GM23248 (cell line): Measurements from ENCODE around the gene C1orf35. TPM values are rescaled to one million over a fixed set of nuclear protein-coding genes. Genes with fewer than 3 reads are reported as not detected.

ENCODE experiments used
- DNase-seq: peaks from one replicate; pipeline ENCODE4 v3.0.0-alpha.2; 2015
- H2AFZ ChIP-seq: fragments of 200-600 bp; sonication (generic); 2 replicates; pipeline ENCODE4 v1.6.1; 2016; ENCODE audit warnings: antibody characterized with exemption
- H3F3A ChIP-seq: fragments of 200-600 bp; sonication (generic); 2 replicates; pipeline ENCODE4 v1.6.1; 2016; ENCODE audit warnings: mild to moderate bottlenecking, antibody characterized with exemption, mixed run types; ENCODE audit not compliant: insufficient read depth
- H3K27ac ChIP-seq: fragments of 200-600 bp; sonication (generic); 2 replicates; pipeline ENCODE4 v1.5.1; 2016; ENCODE audit warnings: mild to moderate bottlenecking
- H3K27me3 ChIP-seq: fragments of 200-600 bp; sonication (generic); replicated peaks from 2 replicates; pipeline ENCODE4 v1.6.1; 2016; ENCODE audit warnings: mild to moderate bottlenecking; ENCODE audit not compliant: insufficient read depth
- H3K36me3 ChIP-seq: fragments of 200-600 bp; sonication (generic); 2 replicates; pipeline ENCODE4 v1.6.1; 2016; ENCODE audit warnings: low read depth, mild to moderate bottlenecking
- H3K4me1 ChIP-seq: fragments of 200-600 bp; sonication (generic); 2 replicates; pipeline ENCODE4 v1.6.1; 2016; ENCODE audit warnings: mild to moderate bottlenecking; ENCODE audit not compliant: insufficient read depth
- H3K4me2 ChIP-seq: fragments of 200-600 bp; sonication (generic); one replicate; pipeline ENCODE4 v1.6.1; 2016; ENCODE audit warnings: mild to moderate bottlenecking; ENCODE audit not compliant: unreplicated experiment
- H3K4me3 ChIP-seq: fragments of 200-600 bp; sonication (generic); 2 replicates; pipeline ENCODE4 v1.5.1; 2016; ENCODE audit warnings: mild to moderate bottlenecking
- H3K79me2 ChIP-seq: fragments of 200-600 bp; sonication (generic); 2 replicates; pipeline ENCODE4 v1.6.1; 2016; ENCODE audit warnings: mild to moderate bottlenecking; ENCODE audit not compliant: insufficient read depth
- H3K9ac ChIP-seq: fragments of 200-600 bp; sonication (generic); 2 replicates; pipeline ENCODE4 v1.6.1; 2016; ENCODE audit warnings: mild to moderate bottlenecking
- H3K9me2 ChIP-seq: fragments of 200-600 bp; sonication (generic); 2 replicates; pipeline ENCODE4 v1.6.1; 2016; ENCODE audit warnings: mixed run types, mild to moderate bottlenecking, moderate library complexity; ENCODE audit not compliant: insufficient read depth
- H3K9me3 ChIP-seq: fragments of 200-600 bp; sonication (generic); one replicate; pipeline ENCODE4 v1.6.1; 2017; ENCODE audit warnings: low read depth
- H4K20me1 ChIP-seq: fragments of 200-600 bp; sonication (generic); 2 replicates; pipeline ENCODE4 v1.6.0; 2016; ENCODE audit not compliant: insufficient read depth
- EZH2 ChIP-seq: fragments of 200-600 bp; sonication (generic); IDR thresholded peaks from 2 replicates; pipeline ENCODE4 v1.6.1; 2018; ENCODE audit warnings: antibody characterized with exemption, mild to moderate bottlenecking; ENCODE audit not compliant: insufficient read depth, poor library complexity, severe bottlenecking
- EZH2phosphoT487 ChIP-seq: fragments of 200-600 bp; sonication (generic); IDR thresholded peaks from 2 replicates; pipeline ENCODE4 v1.6.1; 2018; ENCODE audit warnings: antibody characterized with exemption, moderate library complexity, mild to moderate bottlenecking, low read depth; ENCODE audit not compliant: insufficient read depth
- WGBS, 2 experiments: methylation state at CpG; one replicate each; pipeline ENCODE4 v1.1.6; 2015 to 2017; ENCODE audit warnings: low lambda C conversion rate in 2 of 2, low coverage in 1 of 2; ENCODE audit errors: missing lambda C conversion rate in 2 of 2; 5-methylcytosine and 5-hydroxymethylcytosine counted together
- in situ Hi-C: fragments of 300-500 bp; cut with MboI; formaldehyde crosslinking; loops from 2 replicates; pipeline ENCODE4 v1.15.0; 2020
- polyA plus RNA-seq: library from polyadenylated mRNA; unstranded; fragments of >200 nt; fragmentation: Nextera tagmentation; extraction: Ambion mirVana; gene quantifications from 2 replicates; pipeline ENCODE4 v1.2.1, GENCODE V29; 2016
- total RNA-seq: library from RNA; depleted of rRNA; stranded (reverse); fragments of >200 nt; shearing (Covaris generic); gene quantifications from 2 replicates; pipeline ENCODE4 v1.2.3, GENCODE V29; 2014

The C1orf35 gene
- total and polyA plus RNA-seq, 2 experiments from 2014 or later: 11.6 to 19.9 TPM

DNA sequence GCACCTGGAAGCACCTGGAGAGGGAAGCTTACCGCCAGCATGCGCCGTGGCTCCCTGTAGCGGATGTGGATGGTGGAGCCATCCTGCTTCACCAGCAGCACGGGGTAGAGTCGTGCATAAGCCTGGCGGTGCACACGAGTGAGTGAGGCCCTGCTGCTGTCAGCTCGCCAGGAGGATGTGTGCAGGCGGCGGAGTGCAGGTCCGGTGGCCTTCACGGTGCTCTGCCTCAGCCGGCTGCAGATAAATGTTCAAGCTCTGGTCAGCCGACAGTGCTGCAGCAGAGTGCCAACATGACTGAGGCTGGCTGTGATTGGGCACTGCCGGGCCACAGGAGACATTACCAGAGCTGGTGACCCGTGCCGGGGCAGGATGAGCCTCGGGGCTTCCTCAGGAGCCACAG, 4.5 kb upstream of the C1orf35 start:
- no peak for DNase-seq
- Histone ChIP-seq H2AFZ (no peak overlapping the region), H3K9me2 (no peaks in the 10 kb centered on the region), H3K9ac (0 out of 2 replicates have a peak overlapping the region, but pooled peaks have one; percentile 93), H4K20me1 (no peaks in the 10 kb centered on the region), H3K4me3 (no peak overlapping the region), H3K36me3 (no peaks in the 10 kb centered on the region), H3F3A (no peaks in the 10 kb centered on the region), H3K9me3 (no peaks in the 10 kb centered on the region), H3K27me3 (no peaks in the 10 kb centered on the region), H3K79me2 (peaks cover 28% of the 10 kb centered on the region), H3K4me2 (no peak overlapping the region), H3K27ac (no peak overlapping the region), H3K4me1 (peaks cover 13% of the 10 kb centered on the region)
- WGBS, 2 experiments: 81 to 85% methylated on average over 19 of the region's 19 CpGs
- in situ Hi-C loops: no loop called here
- no peak for TF ChIP-seq EZH2
- TF ChIP-seq EZH2phosphoT487: no peak

DNA sequence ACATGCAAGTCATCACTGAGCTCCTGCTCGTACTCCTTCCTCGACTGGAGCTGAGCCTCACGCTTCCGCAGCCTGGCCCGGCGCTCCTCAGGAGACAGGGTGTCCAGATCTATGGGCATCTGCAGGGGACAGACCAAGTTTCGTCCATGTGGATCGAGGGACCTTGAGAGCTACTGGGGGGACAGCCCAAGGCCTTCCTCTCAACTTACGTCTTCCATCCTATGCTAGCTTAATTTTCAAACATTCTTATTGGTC, 3.6 kb upstream of the C1orf35 start:
- Histone ChIP-seq H3K27ac (no peak overlapping the region), H3K4me3 (no peak overlapping the region), H3K9me2 (no peaks in the 10 kb centered on the region), H3K79me2 (peaks cover 35% of the 10 kb centered on the region), H3K9ac (no peak overlapping the region), H3K4me1 (peaks cover 13% of the 10 kb centered on the region), H2AFZ (no peak overlapping the region), H3F3A (no peaks in the 10 kb centered on the region), H3K4me2 (no peak overlapping the region), H3K36me3 (no peaks in the 10 kb centered on the region), H3K27me3 (no peaks in the 10 kb centered on the region), H4K20me1 (no peaks in the 10 kb centered on the region), H3K9me3 (no peaks in the 10 kb centered on the region)
- in situ Hi-C loops: no loop called here
- WGBS, 2 experiments: 93 to 95% methylated on average over 9 of the region's 9 CpGs
- no peak for TF ChIP-seq EZH2
- TF ChIP-seq EZH2phosphoT487: no peak
- DNase-seq: no peak

DNA sequence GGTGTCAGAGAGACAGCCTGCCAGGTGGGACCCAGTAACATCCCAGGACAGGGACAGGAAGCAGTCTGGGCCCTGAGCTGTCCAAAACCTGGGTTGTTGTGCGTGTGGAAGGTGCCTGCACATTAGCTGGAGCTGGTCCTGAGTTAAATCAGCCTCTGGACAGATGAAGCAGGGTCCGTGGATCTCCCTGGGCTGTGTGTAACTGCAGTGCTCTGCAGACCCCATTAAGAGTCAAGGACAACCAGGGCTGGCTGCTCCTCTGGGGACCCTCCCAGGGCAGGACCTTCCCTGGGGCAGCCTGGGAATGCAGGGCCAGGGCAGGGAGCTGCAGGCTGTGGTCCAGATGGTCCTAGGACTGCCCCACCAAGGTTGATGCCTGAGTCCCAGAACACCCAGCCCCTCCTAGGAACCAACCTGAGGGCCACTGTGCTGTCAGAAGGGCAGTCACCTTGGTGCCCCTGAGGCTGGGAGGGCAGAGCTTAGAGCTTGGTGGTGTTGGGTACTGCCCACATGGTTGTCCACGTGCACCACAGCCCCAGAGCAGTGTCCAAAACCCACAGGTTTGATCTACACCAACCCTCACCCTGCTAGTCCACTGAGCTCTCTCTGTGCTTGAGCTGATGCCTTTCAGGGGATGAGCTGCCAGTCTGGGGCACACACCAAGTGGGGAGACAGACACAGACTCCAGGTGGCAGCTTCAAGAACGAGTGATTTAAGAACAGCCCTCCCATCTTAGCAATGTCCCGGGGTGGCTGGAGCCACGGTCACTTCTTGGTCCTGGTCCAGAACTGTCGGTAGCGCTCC, 3.1 kb upstream of the C1orf35 start:
- Histone ChIP-seq H3K79me2 (peaks cover 40% of the 10 kb centered on the region), H3K9ac (no peak overlapping the region), H3K4me2 (no peak overlapping the region), H3F3A (peaks cover 2% of the 10 kb centered on the region), H3K9me3 (no peaks in the 10 kb centered on the region), H3K4me3 (no peak overlapping the region), H3K4me1 (peaks cover 13% of the 10 kb centered on the region), H3K36me3 (no peaks in the 10 kb centered on the region), H4K20me1 (no peaks in the 10 kb centered on the region), H3K9me2 (no peaks in the 10 kb centered on the region), H3K27ac (no peak overlapping the region), H2AFZ (no peak overlapping the region), H3K27me3 (no peaks in the 10 kb centered on the region)
- WGBS, 2 experiments: 88 to 92% methylated on average over 8 of the region's 8 CpGs
- in situ Hi-C loops: no loop called here
- no peak for TF ChIP-seq EZH2phosphoT487
- TF ChIP-seq EZH2: no peak
- DNase-seq: no peak

DNA sequence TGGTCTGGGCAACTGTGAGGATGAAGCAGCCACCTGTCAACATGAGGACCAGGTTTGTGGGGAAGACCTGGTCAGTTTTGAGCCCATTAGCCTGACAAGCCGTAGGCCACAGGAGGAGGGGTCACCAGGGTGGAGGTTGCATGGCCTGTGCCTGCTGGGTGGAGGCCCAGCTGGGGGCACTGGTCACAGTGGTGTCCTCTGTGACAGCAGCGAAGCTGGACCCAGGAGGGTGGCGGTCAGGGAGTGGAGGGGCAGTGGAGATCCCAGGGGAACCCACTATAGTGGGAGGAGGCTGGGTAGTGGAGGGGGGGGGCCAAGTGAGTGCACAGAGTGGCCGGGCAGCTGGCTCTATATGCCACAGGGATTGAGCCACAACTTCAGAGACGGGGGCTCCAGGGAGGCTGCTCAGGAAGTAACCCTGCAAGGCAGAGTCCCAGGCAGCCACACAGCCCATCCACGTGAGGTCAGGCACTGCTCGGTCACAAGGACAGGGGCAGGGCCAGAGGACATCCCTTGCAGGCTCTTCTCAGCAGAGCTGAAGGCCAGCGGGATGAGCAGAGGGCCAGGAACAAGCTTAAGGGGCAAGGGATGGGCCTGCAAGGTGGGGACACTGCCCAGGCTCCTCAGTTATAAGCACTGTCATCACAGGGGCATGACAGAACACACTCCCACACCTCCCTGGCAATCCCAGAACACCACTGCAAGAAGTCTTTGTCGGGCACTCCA, 2.3 kb upstream of the C1orf35 start:
- Histone ChIP-seq H3K9me2 (no peaks in the 10 kb centered on the region), H3K4me2 (no peak overlapping the region), H3K9ac (no peak overlapping the region), H3F3A (peaks cover 10% of the 10 kb centered on the region), H4K20me1 (no peaks in the 10 kb centered on the region), H3K36me3 (no peaks in the 10 kb centered on the region; the same call in 1 of the 2 replicates), H3K4me3 (no peak overlapping the region), H3K4me1 (peaks cover 13% of the 10 kb centered on the region), H3K79me2 (peaks cover 45% of the 10 kb centered on the region), H2AFZ (no peak overlapping the region), H3K27ac (no peak overlapping the region), H3K27me3 (no peaks in the 10 kb centered on the region), H3K9me3 (no peaks in the 10 kb centered on the region)
- DNase-seq: no peak
- no peak for TF ChIP-seq EZH2
- no peak for TF ChIP-seq EZH2phosphoT487
- 60 to 61% methylated on average over 9 of the region's 9 CpGs for WGBS, 2 experiments
- in situ Hi-C loops: no loop called here
